ENCODE results near the gene ZNF547.

Gene ZNF547

DNA sequence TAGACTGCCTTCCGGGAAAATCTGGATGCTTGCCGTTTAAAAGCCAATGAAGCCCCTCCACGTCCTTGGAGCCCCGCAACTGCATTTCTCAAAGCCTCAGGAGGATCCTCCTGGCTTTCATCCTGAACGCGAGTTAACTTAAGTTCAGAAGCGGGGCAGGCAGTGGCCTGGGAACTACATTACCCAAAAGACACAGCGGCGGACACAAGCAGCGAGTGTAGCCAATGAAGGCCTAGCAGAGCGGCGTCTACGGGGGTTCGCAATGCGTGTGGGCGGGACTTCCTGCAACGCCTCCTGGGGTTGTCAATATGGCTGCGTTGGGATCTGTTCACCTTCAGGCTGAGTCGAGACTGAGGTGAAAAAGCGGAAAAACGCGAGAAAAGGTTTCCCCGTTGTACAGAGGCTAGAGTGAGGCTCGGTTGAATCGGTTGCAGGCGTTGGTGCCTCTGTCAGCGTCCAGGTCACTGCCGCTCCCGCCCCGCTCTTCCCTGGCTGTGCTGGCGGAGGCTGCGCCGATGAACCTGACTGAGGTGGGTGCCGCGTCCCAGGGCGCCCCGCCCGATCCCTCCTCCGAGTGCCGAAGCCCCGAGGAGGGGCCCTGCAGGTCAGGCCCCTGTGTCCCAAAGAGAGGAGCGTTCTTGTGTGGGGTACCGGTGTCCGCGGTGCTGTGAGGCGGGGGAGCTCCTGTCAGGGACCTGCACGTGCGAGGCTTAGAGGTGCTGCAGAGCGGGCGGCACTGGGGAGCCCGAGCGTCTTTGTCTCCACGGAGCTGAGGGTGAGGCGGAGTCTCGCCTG, 47.7 kb downstream of the ZNF547 start, which contains the start of gene ZNF17:
Gene ZNF17, plus strand, starts transcription at position 285 of the 795 bp plus-strand sequence. CDS start 2,455 bp downstream, outside the sequence.
- no peaks in the 10 kb centered on the region for H3K9me3 ChIP-seq (ENCODE audit: severe bottlenecking)
- peak within 1 kb of the TSS; percentile 45 for H3K27ac ChIP-seq
- peaks cover 10% of the 10 kb centered on the region; the same call in 1 of the 2 replicates for H3K36me3 ChIP-seq
- H3K27me3 ChIP-seq (ENCODE audit: insufficient read depth, low read depth, severe bottlenecking) = no peaks in the 10 kb centered on the region
- H3K4me3 ChIP-seq (ENCODE audit: low read depth, low read length) = peak within 1 kb of the TSS; percentile 87
- peak; percentile 93 for DNase-seq
- no peak for TF ChIP-seq CTCF (IDR thresholded peaks at IDR 0.05; ENCODE audit: low read depth, low read length)

- TF ChIP-seq CTCF (IDR thresholded peaks at IDR 0.05; ENCODE audit: low read depth, low read length) = no peak
- Histone ChIP-seq H3K9me3 (ENCODE audit: severe bottlenecking) (no peaks in the 10 kb centered on the region), H3K27ac (no peak overlapping the region), H3K27me3 (ENCODE audit: insufficient read depth, low read depth, severe bottlenecking) (no peaks in the 10 kb centered on the region), H3K4me3 (ENCODE audit: low read depth, low read length) (no peak overlapping the region), H3K36me3 (peaks cover 34% of the 10 kb centered on the region)
- DNase-seq = no peak
Observed at GRCh38 chr19:57419439-57419838, 56.1 kb downstream of the ZNF547 start.

- Histone ChIP-seq H3K27ac (no peak overlapping the region), H3K27me3 (ENCODE audit: insufficient read depth, low read depth, severe bottlenecking) (no peaks in the 10 kb centered on the region), H3K36me3 (peaks cover 34% of the 10 kb centered on the region), H3K4me3 (ENCODE audit: low read depth, low read length) (no peak overlapping the region), H3K9me3 (ENCODE audit: severe bottlenecking) (no peaks in the 10 kb centered on the region)
- no peak for TF ChIP-seq CTCF (IDR thresholded peaks at IDR 0.05; ENCODE audit: low read depth, low read length)
- no peak for DNase-seq
Observed at GRCh38 chr19:57421037-57421436, 57.7 kb downstream of the ZNF547 start.

All from WERI-Rb-1 (cell line).